ENCODE data around the gene KCTD2.

Gene KCTD2

DNA sequence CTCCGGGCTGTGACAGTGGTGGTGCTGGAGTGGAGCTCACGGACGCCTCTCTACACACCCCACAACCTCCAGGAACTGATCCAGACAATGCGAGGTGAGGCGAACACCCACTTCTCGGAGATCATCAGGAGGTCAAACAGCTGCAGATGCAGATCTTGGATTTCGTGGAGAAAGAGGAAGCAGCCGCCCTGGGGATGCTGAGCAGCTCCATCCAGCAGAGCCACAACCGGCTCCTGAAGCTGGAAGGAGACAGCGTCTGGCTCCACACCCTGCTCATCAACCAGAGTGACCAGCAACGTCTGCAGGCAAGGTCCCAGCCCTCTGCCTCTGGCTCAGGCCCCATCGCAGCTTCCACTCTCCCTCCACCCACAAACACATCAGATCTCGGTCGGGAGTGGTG lies 27.5 kb downstream of the KCTD2 start:
- TF ChIP-seq, protein P1, sequence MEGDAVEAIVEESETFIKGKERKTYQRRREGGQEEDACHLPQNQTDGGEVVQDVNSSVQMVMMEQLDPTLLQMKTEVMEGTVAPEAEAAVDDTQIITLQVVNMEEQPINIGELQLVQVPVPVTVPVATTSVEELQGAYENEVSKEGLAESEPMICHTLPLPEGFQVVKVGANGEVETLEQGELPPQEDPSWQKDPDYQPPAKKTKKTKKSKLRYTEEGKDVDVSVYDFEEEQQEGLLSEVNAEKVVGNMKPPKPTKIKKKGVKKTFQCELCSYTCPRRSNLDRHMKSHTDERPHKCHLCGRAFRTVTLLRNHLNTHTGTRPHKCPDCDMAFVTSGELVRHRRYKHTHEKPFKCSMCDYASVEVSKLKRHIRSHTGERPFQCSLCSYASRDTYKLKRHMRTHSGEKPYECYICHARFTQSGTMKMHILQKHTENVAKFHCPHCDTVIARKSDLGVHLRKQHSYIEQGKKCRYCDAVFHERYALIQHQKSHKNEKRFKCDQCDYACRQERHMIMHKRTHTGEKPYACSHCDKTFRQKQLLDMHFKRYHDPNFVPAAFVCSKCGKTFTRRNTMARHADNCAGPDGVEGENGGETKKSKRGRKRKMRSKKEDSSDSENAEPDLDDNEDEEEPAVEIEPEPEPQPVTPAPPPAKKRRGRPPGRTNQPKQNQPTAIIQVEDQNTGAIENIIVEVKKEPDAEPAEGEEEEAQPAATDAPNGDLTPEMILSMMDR (conservative IDR thresholded peaks at IDR 0.05; ENCODE audit: low read depth) = no peak

DNA sequence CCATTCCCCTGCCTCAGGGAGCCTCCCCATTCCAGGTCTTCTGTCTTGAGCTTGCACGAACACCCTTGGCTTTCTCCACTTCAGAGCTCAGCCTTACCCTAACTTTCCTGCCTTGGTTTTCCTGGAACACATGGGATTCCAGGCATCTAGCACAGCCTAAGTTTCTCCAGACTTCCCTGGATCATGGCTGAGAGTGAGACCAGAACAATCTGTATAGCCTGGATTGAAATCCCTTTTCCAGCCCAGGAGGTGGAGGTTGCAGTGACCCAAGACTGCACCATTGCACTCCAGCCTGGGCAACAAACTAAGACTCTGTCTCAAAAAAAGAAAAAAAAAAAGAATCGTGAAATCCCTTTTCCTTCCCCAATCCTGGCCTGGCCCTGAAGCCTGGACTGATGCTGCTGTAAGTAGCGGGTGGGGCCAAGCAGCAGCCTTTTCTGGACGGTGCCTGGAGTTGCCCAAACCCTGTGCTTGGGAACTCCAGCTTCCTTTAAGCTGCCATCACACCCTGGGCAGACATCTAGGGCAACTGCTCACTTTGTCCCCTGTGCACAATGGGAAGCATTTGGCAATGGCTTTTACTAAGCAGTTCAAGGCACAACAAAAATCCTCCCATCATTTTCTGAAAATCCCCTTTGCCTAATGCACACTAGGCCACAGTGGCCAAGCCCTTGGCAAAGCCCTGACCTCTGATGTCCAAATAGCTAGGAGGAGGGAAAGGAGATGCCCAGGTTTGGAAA lies 28.7 kb downstream of the KCTD2 start:
- ChIA-PET POLR2A (ENCODE audit: low non-redundant PET) (interaction anchor here (0.6 kb wide), 1 partner anchor 11 kb away, joined by 4 read pairs; no protein-coding TSS in a partner anchor), CTCF (interaction anchor here (0.6 to 1.0 kb wide), 4 partner anchors 25 to 141 kb away, joined by 3 to 8 read pairs (median 4); no protein-coding TSS in a partner anchor)
- TF ChIP-seq, protein P1 (conservative IDR thresholded peaks at IDR 0.05; ENCODE audit: low read depth) = no peak
- no peak for DNase-seq (ENCODE audit: low spot score)
- H3K27ac ChIP-seq = peak overlapping the region; percentile 51

More for the DNA sequence above, 27.5 kb downstream of the KCTD2 start:
- H3K27ac ChIP-seq = peak overlapping the region; percentile 69
- CTCF ChIA-PET = interaction anchor here (1.3 to 1.9 kb wide), 2 partner anchors 31 to 40 kb away, joined by 4 to 9 read pairs; no protein-coding TSS in a partner anchor
- POLR2A ChIA-PET (ENCODE audit: low non-redundant PET) = no interaction called here
- DNase-seq (ENCODE audit: low spot score) = no peak

DNA sequence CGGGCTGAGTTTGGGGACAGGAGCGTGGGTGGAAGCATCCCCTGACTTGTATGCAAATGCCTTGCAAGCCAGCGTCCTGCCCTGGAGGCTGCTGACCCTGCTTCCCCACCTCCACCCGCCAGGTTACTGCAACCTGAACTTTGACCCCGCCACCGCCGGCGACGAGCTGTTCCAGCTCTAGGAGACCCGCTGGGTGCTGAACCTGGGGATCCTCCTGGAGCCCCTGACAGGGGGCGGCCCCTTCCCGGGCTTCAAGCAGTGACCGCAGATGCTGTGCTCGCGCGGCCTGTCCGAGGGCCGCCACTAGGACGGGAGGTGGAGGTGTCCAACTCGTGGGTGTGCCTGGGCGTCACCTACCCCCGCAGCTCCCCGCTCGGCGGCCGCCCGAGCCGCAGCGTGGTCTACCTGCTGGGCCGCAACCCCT lies 30.1 kb downstream of the KCTD2 start:
- ChIA-PET CTCF (no interaction called here), POLR2A (ENCODE audit: low non-redundant PET) (no interaction called here)
- H3K27ac ChIP-seq = no peak overlapping the region; the same call in 1 of the 2 replicates
- TF ChIP-seq, protein P1 (conservative IDR thresholded peaks at IDR 0.05; ENCODE audit: low read depth) = no peak
- DNase-seq (ENCODE audit: low spot score) = no peak

DNA sequence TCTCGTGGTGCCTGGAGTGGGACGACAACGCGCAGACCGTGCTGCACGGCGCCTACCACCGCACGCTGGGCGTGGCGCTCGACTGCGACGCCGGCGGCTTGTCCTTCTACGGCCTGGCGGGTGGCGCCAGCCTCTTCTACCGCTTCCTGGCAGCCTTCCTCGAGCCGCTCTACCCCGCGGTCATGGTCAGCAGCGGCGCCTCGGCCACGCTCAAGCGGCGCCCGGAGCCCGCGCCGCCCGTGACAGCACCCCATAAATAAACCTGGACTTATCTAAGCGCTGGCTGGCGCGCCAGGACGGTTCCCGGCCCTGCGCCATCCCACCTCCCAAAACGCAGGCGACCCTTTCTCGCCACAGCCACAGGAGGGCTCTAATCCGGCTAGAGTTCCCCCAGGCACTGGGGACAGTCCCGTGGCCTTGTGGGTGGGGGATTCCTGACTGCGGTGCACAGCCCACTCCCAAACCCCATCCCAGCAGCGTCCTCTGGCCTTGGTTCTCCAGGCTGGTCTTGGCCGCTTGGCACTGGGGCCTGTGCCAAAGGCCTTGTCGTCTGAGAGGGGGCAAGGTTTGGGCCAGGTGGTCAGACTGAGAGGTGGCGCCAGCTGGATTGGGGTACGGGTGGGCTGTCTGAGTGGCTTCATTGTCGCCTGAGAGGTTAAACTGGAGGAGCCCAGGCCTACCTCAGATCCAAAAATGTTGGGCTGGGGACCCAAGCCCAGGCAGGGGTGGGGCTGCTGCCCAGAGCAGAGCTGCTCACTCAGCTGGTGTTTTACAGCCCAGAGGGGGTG lies 30.7 kb downstream of the KCTD2 start:
- ChIA-PET POLR2A (ENCODE audit: low non-redundant PET) (interaction anchor here (0.5 kb wide), 1 partner anchor 10 kb away, joined by 3 read pairs; no protein-coding TSS in a partner anchor), CTCF (interaction anchor here (1.2 to 1.5 kb wide), 2 partner anchors 14 to 28 kb away, joined by 4 to 7 read pairs; no protein-coding TSS in a partner anchor)
- no peak for DNase-seq (ENCODE audit: low spot score)
- TF ChIP-seq, protein P1 (conservative IDR thresholded peaks at IDR 0.05; ENCODE audit: low read depth) = no peak
- H3K27ac ChIP-seq = no peak overlapping the region

DNA sequence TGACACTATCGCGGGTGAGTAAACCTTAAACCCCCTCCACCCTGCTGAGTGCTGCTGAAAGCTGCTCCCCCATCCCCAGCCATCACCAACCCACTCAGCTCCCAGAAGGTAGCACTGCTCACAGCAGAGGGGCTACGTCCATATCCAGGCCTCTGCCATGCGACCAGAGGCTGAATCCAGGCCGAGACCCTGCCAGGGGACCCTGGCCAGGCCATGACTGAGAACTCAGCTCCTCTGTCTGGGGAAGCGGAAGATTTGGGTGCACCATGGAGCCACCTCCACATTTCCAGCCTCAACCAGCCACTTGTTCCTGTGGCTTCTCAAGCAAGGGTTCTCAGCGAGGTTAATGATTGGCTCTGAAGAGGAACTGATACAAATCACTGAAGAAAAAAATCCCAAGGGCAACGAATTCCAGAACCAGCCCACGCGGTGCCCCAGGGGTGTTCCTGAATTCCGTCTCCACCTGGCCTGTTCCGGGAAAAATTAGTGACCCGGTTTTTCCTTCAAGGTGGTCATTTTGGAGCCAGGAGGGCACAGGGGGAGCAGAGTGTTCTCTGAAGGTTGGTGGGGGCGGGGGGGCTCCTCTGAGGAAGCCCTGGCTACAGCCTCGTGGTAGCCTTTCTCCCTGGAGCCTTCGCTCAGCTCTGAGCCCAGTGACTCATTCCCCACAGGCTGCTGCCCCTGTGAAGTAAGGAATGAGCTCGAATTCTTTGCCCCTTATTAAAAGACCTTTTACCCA lies 31.4 kb downstream of the KCTD2 start:
- TF ChIP-seq, protein P1 (conservative IDR thresholded peaks at IDR 0.05; ENCODE audit: low read depth) = no peak
- ChIA-PET POLR2A (ENCODE audit: low non-redundant PET) (interaction anchor here (0.5 kb wide), 1 partner anchor 10 kb away, joined by 3 read pairs; no protein-coding TSS in a partner anchor), CTCF (interaction anchor here (0.5 to 1.5 kb wide), 6 partner anchors 10 to 124 kb away, joined by 3 to 7 read pairs (median 4); no protein-coding TSS in a partner anchor)
- peak overlapping the region; percentile 55 for H3K27ac ChIP-seq
- peak; percentile 62 for DNase-seq (ENCODE audit: low spot score)

All from RWPE1 (cell line).